Astrocyte (in vitro differentiated cells and primary cell): ENCODE measurements around the gene WFS1.

Source experiments
- EZH2 ChIP-seq: IDR thresholded peaks from 2 replicates; pipeline ENCODE4 v1.6.1; 2012; ENCODE audit warnings: mild to moderate bottlenecking, low read length, inconsistent platforms; ENCODE audit not compliant: insufficient read depth
- TF ChIP-seq, protein P1 (sequence below): IDR thresholded peaks from 2 replicates; pipeline ENCODE4 v1.5.1; 2011; ENCODE audit warnings: low read depth, mild to moderate bottlenecking, inconsistent platforms, low read length, moderate library complexity; ENCODE audit not compliant: insufficient read depth

GRCh38 chr4:6290256-6290655 lies 20.6 kb downstream of the WFS1 start:
- TF ChIP-seq, protein P1, sequence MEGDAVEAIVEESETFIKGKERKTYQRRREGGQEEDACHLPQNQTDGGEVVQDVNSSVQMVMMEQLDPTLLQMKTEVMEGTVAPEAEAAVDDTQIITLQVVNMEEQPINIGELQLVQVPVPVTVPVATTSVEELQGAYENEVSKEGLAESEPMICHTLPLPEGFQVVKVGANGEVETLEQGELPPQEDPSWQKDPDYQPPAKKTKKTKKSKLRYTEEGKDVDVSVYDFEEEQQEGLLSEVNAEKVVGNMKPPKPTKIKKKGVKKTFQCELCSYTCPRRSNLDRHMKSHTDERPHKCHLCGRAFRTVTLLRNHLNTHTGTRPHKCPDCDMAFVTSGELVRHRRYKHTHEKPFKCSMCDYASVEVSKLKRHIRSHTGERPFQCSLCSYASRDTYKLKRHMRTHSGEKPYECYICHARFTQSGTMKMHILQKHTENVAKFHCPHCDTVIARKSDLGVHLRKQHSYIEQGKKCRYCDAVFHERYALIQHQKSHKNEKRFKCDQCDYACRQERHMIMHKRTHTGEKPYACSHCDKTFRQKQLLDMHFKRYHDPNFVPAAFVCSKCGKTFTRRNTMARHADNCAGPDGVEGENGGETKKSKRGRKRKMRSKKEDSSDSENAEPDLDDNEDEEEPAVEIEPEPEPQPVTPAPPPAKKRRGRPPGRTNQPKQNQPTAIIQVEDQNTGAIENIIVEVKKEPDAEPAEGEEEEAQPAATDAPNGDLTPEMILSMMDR: no peak
- no peak for TF ChIP-seq EZH2
